SK-N-MC (cell line): ENCODE results near the gene KLF3.
"Not testable (repeated sequence)": the region's sequence is repeated elsewhere in the genome, so short reads cannot be mapped to it uniquely, and the experiment has no call there.

Experiments
- DNase-seq: peaks from one replicate; pipeline ENCODE4 v3.0.0-alpha.2; 2011; ENCODE audit warnings: low read depth, low spot score
- H3K27ac ChIP-seq: fragments of 200-600 bp; sonication (generic); 2 replicates; pipeline ENCODE4 v1.5.1; 2016; ENCODE audit warnings: mixed run types
- H3K36me3 ChIP-seq: fragments of 200-600 bp; sonication (generic); 2 replicates; pipeline ENCODE4 v1.6.1; 2017; ENCODE audit warnings: antibody characterized with exemption, low read length, mixed read lengths; ENCODE audit not compliant: insufficient read depth
- H3K4me3 ChIP-seq: fragments of 200-600 bp; sonication (generic); 2 replicates; pipeline ENCODE4 v1.5.1; 2016
- H3K9ac ChIP-seq: fragments of 200-600 bp; sonication (generic); 2 replicates; pipeline ENCODE4 v1.8.0; 2017; ENCODE audit warnings: mixed run types, mixed read lengths; ENCODE audit not compliant: insufficient read length
- H3K9me3 ChIP-seq: fragments of 200-600 bp; sonication (generic); 2 replicates; pipeline ENCODE4 v1.6.1; 2017; ENCODE audit warnings: low read depth, mild to moderate bottlenecking, antibody characterized with exemption, low read length, moderate library complexity, mixed read lengths
- EZH2 ChIP-seq: fragments of 200-600 bp; sonication (generic); IDR thresholded peaks from one replicate; pipeline ENCODE4 v1.6.1; 2017; ENCODE audit warnings: antibody characterized with exemption
- FOXP2 ChIP-seq: optimal IDR thresholded peaks from 2 replicates; pipeline ENCODE3; 2011; ENCODE audit warnings: mild to moderate bottlenecking, moderate library complexity; ENCODE audit not compliant: insufficient read depth; ENCODE audit errors: extremely low read length, control extremely low read depth
- POLR2AphosphoS5 ChIP-seq: IDR thresholded peaks from 2 replicates; pipeline ENCODE4 v1.6.1; 2012; ENCODE audit warnings: mild to moderate bottlenecking, low read depth, low read length, borderline replicate concordance

Gene KLF3

GRCh38 chr4:38621831-38622230, 42.2 kb upstream of the KLF3 start:
- DNase-seq: no peak
- no peak overlapping the region for H3K27ac ChIP-seq
- TF ChIP-seq POLR2AphosphoS5: no peak
- TF ChIP-seq FOXP2: no peak
- TF ChIP-seq EZH2: no peak
- H3K9ac ChIP-seq: no peak overlapping the region
- H3K9me3 ChIP-seq: no peaks in the 10 kb centered on the region
- no peaks in the 10 kb centered on the region for H3K36me3 ChIP-seq
- no peak overlapping the region for H3K4me3 ChIP-seq

GRCh38 chr4:38622340-38622739, 41.7 kb upstream of the KLF3 start:
- H3K4me3 ChIP-seq, H3K9ac ChIP-seq, H3K36me3 ChIP-seq, H3K9me3 ChIP-seq, H3K27ac ChIP-seq, DNase-seq: not testable (repeated sequence)

GRCh38 chr4:38623260-38623659, 40.7 kb upstream of the KLF3 start:
- H3K27ac ChIP-seq: no peak overlapping the region
- TF ChIP-seq EZH2 (no peak), FOXP2 (no peak), POLR2AphosphoS5 (no peak)
- no peaks in the 10 kb centered on the region for H3K9me3 ChIP-seq
- no peak for DNase-seq
- no peaks in the 10 kb centered on the region for H3K36me3 ChIP-seq
- no peak overlapping the region for H3K9ac ChIP-seq
- H3K4me3 ChIP-seq: no peak overlapping the region

- Histone ChIP-seq H3K9me3 (no peaks in the 10 kb centered on the region), H3K4me3 (no peak overlapping the region), H3K36me3 (no peaks in the 10 kb centered on the region), H3K27ac (no peak overlapping the region), H3K9ac (no peak overlapping the region)
- DNase-seq: no peak
- TF ChIP-seq POLR2AphosphoS5: no peak
- TF ChIP-seq EZH2: no peak
- no peak for TF ChIP-seq FOXP2
These were observed 39.7 kb upstream of the KLF3 start for GRCh38 chr4:38624311-38624710.

GRCh38 chr4:38625508-38625907, 38.5 kb upstream of the KLF3 start:
- Histone ChIP-seq H3K9ac (no peak overlapping the region), H3K9me3 (no peaks in the 10 kb centered on the region), H3K27ac (no peak overlapping the region), H3K36me3 (no peaks in the 10 kb centered on the region), H3K4me3 (no peak overlapping the region)
- no peak for DNase-seq
- TF ChIP-seq FOXP2 (no peak), EZH2 (no peak), POLR2AphosphoS5 (no peak)

- not testable (repeated sequence) for DNase-seq, H3K4me3 ChIP-seq, H3K9me3 ChIP-seq, H3K36me3 ChIP-seq, H3K27ac ChIP-seq, H3K9ac ChIP-seq
These were observed 37.0 kb upstream of the KLF3 start for GRCh38 chr4:38626901-38627444.

GRCh38 chr4:38630519-38630918, 33.5 kb upstream of the KLF3 start:
- Histone ChIP-seq H3K27ac (no peak overlapping the region), H3K4me3 (no peak overlapping the region), H3K36me3 (no peaks in the 10 kb centered on the region), H3K9ac (no peak overlapping the region), H3K9me3 (no peaks in the 10 kb centered on the region)
- TF ChIP-seq EZH2 (no peak), POLR2AphosphoS5 (no peak), FOXP2 (no peak)
- no peak for DNase-seq

- no peak for DNase-seq
- H3K27ac ChIP-seq: no peak overlapping the region
- H3K36me3 ChIP-seq: no peaks in the 10 kb centered on the region
- H3K9me3 ChIP-seq: no peaks in the 10 kb centered on the region
- no peak overlapping the region for H3K4me3 ChIP-seq
- no peak overlapping the region for H3K9ac ChIP-seq
- TF ChIP-seq POLR2AphosphoS5 (no peak), EZH2 (no peak), FOXP2 (no peak)
These were observed 29.8 kb upstream of the KLF3 start for GRCh38 chr4:38634047-38634759.

GRCh38 chr4:38639242-38639641, 24.8 kb upstream of the KLF3 start:
- Histone ChIP-seq H3K9ac (no peak overlapping the region), H3K9me3 (no peaks in the 10 kb centered on the region), H3K4me3 (no peak overlapping the region), H3K27ac (no peak overlapping the region), H3K36me3 (no peaks in the 10 kb centered on the region)
- TF ChIP-seq POLR2AphosphoS5: no peak
- no peak for TF ChIP-seq FOXP2
- TF ChIP-seq EZH2: no peak
- no peak for DNase-seq

- no peak overlapping the region for H3K27ac ChIP-seq
- DNase-seq: no peak
- no peak overlapping the region for H3K4me3 ChIP-seq
- no peak for TF ChIP-seq POLR2AphosphoS5
- no peak for TF ChIP-seq FOXP2
- no peak for TF ChIP-seq EZH2
- no peaks in the 10 kb centered on the region for H3K36me3 ChIP-seq
- H3K9me3 ChIP-seq: no peaks in the 10 kb centered on the region
- H3K9ac ChIP-seq: no peak overlapping the region
These were observed 22.2 kb upstream of the KLF3 start for GRCh38 chr4:38641811-38642210.
